ENCODE measurements around the gene ODC1. TPM values are rescaled to one million over a fixed set of nuclear protein-coding genes. Genes with fewer than 3 reads are reported as not detected.
"Not testable (repeated sequence)": the region's sequence is repeated elsewhere in the genome, so short reads cannot be mapped to it uniquely, and the experiment has no call there.

ODC1 gene
- total RNA-seq, 1 donor from 2014 or later: 273 TPM

DNA sequence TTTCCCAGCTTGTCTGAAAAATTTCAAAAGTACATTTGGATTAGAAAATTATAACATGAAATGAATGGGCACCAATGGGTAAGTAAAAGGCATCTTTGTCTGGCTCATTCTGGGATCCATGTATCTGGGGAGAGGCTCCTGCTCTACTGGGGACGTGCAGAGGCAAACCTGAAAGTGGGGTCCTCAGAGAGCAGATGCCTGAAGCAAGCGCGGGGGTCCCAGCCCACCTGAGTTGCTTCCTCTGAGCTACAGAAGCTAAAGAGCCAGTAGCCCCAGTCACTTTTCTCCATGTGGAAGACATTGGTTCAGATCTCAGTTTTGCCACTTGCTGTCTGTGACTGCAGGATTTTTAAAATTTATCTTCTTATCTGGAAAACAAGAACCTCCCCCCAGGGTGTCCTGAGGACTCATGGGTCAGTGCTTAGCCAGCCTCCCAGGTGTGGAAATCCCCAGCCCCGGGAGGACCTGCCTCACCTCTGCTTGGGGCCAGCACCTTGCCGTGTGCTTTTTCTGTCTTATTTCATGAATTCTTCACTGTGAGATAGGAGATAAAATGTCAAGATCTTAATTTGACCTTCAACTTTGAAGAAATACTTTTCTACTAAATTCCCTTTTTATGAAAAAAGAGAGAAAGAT is 25.1 kb upstream of the ODC1 start:
- intact Hi-C loops (cut with micrococcal nuclease): no loop called here
- DNase-seq: no peak
- Mint-ChIP-seq H3K4me1 (peaks cover 8% of the 10 kb centered on the region), H3K27me3 (peaks cover 7% of the 10 kb centered on the region), H3K4me3 (no peak overlapping the region), H3K27ac (no peak overlapping the region), H3K9me3 (no peaks in the 10 kb centered on the region), H3K36me3 (ENCODE audit: low read depth) (no peaks in the 10 kb centered on the region)

DNA sequence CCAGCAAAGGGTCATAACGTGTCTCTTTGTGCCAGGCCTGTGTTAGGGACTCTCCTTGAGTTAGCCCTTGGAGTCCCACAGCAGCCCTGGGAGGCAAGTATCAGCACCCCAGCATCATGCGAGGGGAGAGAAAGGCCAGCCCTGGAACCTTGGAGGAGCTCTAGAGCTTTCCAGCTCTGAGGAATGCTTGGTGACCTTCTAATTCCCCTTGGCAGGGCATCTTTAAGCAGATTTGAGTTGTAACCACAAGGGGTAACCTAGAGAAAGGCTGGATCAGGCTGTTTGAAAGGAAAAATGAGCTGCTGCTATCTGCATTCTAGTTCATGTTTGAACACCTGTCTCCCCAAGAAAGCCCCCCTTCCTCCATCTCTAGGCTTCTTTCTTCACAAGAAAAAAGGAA is 23.8 kb upstream of the ODC1 start:
- Mint-ChIP-seq H3K27me3 (peaks cover 7% of the 10 kb centered on the region), H3K36me3 (ENCODE audit: low read depth) (no peaks in the 10 kb centered on the region), H3K4me3 (no peak overlapping the region), H3K27ac (no peak overlapping the region), H3K9me3 (no peaks in the 10 kb centered on the region), H3K4me1 (peaks cover 1% of the 10 kb centered on the region)
- intact Hi-C loops (cut with micrococcal nuclease): no loop called here
- DNase-seq: no peak

DNA sequence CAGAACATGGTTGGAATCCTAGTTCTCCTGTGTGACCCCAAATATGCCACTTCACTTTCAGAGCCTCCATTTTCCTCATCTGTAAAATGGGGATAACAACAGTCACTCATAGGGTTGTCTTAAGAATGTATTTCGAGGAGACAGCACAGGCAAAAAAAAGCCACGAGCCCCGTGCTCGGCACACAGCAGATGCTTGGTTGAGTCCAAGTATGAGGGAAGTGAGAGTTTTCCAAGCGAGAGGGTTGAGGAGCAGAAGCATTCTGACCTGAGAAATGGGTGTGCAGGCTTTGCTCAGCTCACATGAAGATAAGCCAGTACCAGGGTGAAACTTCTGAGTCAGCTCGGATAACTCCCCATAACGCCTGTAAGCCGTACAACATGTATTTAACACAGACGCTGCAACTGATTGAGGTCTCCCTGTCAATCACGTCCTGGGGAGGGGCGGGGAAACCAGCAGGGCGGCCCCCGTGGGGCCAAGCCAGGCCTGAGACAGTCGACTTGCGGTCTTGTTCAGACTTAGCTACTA is 23.0 kb upstream of the ODC1 start:
- Mint-ChIP-seq H3K9me3 (no peaks in the 10 kb centered on the region), H3K36me3 (ENCODE audit: low read depth) (no peaks in the 10 kb centered on the region), H3K27me3 (peaks cover 7% of the 10 kb centered on the region), H3K4me3 (no peak overlapping the region), H3K4me1 (no peaks in the 10 kb centered on the region), H3K27ac (no peak overlapping the region)
- intact Hi-C loops (cut with micrococcal nuclease): no loop called here
- DNase-seq: no peak

DNA sequence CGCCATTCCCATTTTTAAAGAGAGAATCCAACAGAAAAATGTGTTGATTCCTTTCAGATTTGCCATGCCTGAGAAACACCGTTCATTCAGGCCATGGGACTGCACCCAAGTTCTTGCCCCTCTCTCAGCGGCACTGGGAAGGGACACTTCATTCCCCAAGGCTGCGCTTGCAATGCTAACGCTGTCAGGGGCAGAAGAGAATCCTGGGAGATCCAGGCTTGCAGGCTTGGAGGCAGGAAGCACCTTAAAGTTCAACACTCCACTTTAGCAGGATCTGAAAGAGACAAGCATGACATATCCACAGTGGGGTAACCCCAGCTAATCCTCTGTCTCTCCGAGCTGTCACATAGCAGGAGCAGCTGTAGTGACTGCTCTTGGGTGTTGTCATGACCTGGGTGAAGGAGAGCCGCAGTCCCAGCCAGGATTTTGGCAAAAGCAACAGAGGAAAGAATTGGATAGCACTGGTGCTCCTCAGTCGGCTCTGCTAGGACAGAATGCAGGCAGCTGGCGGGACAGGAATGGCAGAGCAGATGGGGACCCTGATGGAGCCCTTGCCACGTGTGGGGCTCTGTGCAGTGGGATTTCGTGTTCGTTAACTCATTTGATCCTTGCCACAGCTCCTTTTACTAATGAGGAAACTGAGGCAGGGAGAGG is 22.0 kb upstream of the ODC1 start:
- no peak for DNase-seq
- intact Hi-C loops (cut with micrococcal nuclease): no loop called here
- Mint-ChIP-seq H3K27ac (no peak overlapping the region), H3K27me3 (peaks cover 7% of the 10 kb centered on the region), H3K4me1 (no peaks in the 10 kb centered on the region), H3K36me3 (ENCODE audit: low read depth) (no peaks in the 10 kb centered on the region), H3K9me3 (no peaks in the 10 kb centered on the region), H3K4me3 (no peak overlapping the region)

DNA sequence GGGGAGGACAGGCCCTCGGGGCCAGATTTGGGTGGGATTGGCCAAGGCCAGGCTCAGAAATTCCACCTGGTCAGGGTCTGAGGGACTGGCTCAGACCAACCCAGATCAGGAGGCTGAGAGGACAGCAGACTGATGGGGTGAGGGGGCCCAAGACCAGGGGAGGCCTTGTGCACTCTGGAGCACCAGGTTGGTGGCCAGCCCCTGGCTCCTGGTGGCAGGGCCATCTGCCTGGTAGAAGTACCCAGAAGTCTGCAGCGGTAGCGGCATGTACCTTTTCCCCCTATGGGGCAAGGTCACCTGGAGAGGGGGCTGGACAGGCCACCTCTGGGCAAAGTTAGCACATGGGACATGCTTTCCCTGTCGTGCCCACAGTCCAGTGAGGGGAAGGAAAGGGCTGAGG is 21.2 kb upstream of the ODC1 start:
- no peak overlapping the region for H3K4me3 Mint-ChIP-seq
- no peaks in the 10 kb centered on the region for H3K4me1 Mint-ChIP-seq
- H3K27ac Mint-ChIP-seq: no peak overlapping the region
- no peaks in the 10 kb centered on the region for H3K36me3 Mint-ChIP-seq (ENCODE audit: low read depth)
- H3K9me3 Mint-ChIP-seq: no peaks in the 10 kb centered on the region
- DNase-seq: no peak
- H3K27me3 Mint-ChIP-seq: peaks cover 7% of the 10 kb centered on the region
- intact Hi-C loops (cut with micrococcal nuclease): no loop called here

DNA sequence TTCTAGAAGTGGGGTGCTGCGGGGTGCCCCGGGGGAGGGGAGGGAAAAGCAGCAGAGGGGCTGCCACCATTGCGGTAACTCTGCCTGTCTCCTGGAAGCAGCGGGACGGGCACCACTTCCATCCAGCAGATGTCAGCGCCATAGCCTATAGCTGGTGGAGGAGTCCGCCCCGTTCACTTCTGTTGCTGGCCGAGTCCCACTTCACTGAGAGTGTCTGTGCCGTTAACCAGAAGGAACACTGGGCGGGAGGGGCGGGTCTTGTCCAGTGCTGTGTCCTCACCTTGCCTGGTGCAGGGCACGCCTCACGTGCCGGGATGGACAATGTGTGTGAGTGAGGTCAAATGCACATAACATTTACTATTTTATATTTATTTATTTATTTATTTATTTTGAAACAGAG is 19.3 kb upstream of the ODC1 start:
- Mint-ChIP-seq H3K27ac (no peak overlapping the region), H3K9me3 (no peaks in the 10 kb centered on the region), H3K4me3 (no peak overlapping the region), H3K4me1 (no peaks in the 10 kb centered on the region), H3K36me3 (ENCODE audit: low read depth) (no peaks in the 10 kb centered on the region), H3K27me3 (peaks cover 5% of the 10 kb centered on the region)
- intact Hi-C loops (cut with micrococcal nuclease): no loop called here
- no peak for DNase-seq

DNA sequence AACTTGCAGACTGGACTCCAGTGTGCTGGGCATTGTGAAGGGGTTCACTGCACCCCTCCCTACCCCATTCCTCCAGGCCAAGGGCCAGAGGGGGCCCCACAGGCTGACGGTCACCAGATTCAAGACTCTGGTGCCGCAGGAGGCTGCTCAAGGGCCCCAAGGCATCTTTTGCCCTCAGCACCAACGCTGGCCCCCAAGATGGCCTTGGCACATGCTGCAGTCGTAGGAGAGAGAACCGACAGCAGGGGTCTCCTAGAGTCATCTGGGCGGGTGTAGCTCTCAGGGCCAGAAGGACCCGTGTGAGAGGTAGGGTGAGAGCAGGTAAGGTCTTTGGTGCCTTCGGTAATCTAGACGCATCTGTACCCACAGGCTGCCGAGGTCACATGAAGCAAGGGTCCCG is 18.7 kb upstream of the ODC1 start:
- DNase-seq: no peak
- H3K4me1 Mint-ChIP-seq: no peaks in the 10 kb centered on the region
- H3K27me3 Mint-ChIP-seq: peaks cover 8% of the 10 kb centered on the region
- H3K9me3 Mint-ChIP-seq: no peaks in the 10 kb centered on the region
- no peaks in the 10 kb centered on the region for H3K36me3 Mint-ChIP-seq (ENCODE audit: low read depth)
- H3K27ac Mint-ChIP-seq: no peak overlapping the region
- intact Hi-C loops (cut with micrococcal nuclease): no loop called here
- no peak overlapping the region for H3K4me3 Mint-ChIP-seq

DNA sequence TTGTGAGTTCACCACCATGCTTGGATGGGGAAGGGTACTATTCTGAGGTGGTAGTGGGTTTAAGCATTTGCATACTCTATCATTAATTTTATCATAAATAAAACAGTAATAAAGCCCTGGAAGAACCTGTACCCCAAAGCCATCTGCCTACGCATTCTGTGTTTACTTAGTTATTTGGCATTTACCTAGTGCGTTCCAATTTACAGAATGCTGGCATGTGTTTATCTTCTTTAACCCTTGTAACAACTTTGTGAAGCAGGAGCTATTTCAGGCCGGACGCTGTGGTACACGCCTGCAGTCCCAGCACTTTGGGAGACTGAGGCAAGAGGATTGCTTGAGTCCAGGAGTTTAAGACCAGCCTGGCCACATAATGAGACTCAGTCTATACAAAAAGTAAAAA is 17.8 kb upstream of the ODC1 start:
- H3K4me1 Mint-ChIP-seq: no peaks in the 10 kb centered on the region
- H3K27me3 Mint-ChIP-seq: peaks cover 11% of the 10 kb centered on the region
- no peaks in the 10 kb centered on the region for H3K9me3 Mint-ChIP-seq
- no peaks in the 10 kb centered on the region for H3K36me3 Mint-ChIP-seq (ENCODE audit: low read depth)
- H3K4me3 Mint-ChIP-seq: no peak overlapping the region
- DNase-seq: no peak
- intact Hi-C loops (cut with micrococcal nuclease): no loop called here
- H3K27ac Mint-ChIP-seq: no peak overlapping the region

DNA sequence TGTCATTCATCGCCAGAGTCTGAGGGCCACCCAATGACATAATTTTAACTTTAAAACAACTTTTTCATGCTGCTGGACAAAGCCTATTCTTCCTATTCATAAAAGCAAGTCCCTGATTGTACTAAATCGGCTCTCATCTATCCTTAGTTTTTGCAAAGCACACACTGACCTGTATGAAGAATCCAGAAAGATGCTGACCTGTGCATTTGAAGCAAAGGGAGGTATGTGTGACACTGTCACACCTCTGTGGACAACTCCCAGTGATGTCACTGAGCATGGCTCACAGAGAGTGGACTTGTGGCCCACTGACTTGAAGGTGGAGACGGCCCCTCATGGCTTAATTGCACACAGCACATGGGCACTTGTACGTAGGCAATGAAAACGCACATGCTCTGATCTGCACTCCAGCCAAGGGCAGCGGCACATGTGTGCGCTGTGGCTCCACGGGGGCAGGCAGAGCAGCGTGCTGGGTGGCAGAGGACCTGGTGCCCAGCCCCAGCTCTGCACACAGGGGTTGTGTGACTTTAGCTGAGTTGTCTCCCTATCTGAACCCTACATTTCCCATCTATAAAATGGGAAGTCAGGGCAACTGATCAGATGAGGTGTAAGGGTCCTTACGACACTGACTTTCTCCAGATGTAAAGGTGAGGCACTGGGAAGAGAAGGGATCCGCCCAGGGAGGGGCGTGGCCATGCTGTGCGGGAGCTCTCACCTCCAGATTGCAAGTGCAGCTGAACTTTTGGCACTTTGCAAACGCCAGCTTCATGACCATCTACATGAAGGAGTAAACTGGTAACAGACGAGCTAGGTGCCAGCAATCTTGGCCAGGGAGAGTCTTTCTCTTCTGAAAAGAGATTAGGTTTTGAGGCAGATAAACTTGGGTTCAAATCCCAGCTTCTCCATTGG is 14.3 kb upstream of the ODC1 start:
- Mint-ChIP-seq H3K4me3 (no peak overlapping the region), H3K9me3 (no peaks in the 10 kb centered on the region), H3K4me1 (peaks cover 4% of the 10 kb centered on the region), H3K27me3 (peaks cover 25% of the 10 kb centered on the region), H3K27ac (no peak overlapping the region), H3K36me3 (ENCODE audit: low read depth) (no peaks in the 10 kb centered on the region)
- intact Hi-C loops (cut with micrococcal nuclease): no loop called here
- no peak for DNase-seq

DNA sequence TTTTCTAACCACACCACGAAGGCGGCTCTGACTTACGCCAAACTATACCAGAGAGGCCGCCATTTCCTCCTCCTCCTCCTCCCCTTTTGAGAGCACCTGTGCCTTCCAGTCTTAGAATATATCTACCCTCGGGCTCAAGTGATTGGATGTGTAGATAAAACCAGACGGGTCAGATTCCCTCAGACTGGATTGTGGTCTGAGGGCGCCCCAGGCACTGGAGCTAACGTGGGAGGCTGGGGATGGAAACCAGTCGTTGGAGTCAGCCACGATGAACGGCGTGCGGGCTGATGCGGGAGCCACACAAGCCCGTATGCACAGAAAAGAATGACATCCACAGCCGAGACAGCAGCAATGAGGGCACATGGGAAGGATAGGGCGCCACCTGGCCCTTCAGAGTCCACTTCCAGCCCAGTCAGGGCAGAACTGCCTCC is 12.3 kb upstream of the ODC1 start:
- H3K4me1 Mint-ChIP-seq: peaks cover 4% of the 10 kb centered on the region
- H3K36me3 Mint-ChIP-seq (ENCODE audit: low read depth): no peaks in the 10 kb centered on the region
- H3K9me3 Mint-ChIP-seq: no peaks in the 10 kb centered on the region
- DNase-seq: no peak
- H3K27ac Mint-ChIP-seq: no peak overlapping the region
- peaks cover 29% of the 10 kb centered on the region for H3K27me3 Mint-ChIP-seq
- intact Hi-C loops (cut with micrococcal nuclease): no loop called here
- H3K4me3 Mint-ChIP-seq: no peak overlapping the region

DNA sequence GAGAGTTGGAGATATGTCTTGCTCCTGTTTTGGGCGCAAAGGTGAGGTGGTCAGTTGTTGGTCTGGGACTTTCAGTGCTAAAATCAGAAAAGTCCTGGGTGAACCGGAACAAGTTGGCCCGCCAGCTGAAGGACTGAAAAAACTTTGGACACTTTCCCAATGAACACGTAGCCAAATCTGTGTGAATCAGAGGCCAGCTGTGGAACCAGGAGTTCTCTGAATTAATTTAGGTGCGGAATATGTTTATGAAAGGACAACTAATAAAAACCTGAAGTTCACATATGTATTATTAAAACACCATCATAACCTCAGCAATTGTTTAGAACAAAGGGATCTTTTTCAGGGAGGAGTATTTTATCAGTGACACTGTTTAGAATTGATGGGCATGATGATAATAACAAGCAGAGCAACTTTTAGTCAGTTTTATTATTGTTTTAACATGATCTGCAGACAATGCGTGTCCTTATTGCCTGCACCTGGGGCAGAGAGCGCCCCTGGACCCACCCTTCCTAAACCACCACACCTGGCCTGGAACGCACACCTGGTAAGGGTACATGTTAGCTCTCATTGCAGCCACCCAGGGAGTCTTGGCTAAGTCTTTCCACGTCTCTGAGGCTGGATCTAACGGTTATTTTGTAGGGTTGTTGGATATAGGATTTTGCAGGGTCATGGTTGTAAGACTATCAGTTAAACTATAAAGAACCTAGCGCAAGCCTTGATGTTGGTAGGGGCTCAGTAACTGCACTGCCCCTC is 9.9 kb upstream of the ODC1 start:
- peaks cover 29% of the 10 kb centered on the region for H3K27me3 Mint-ChIP-seq
- H3K4me1 Mint-ChIP-seq: peaks cover 4% of the 10 kb centered on the region
- intact Hi-C loops (cut with micrococcal nuclease): no loop called here
- no peak for DNase-seq
- H3K4me3 Mint-ChIP-seq: no peak overlapping the region
- H3K27ac Mint-ChIP-seq: no peak overlapping the region
- H3K9me3 Mint-ChIP-seq: no peaks in the 10 kb centered on the region
- no peaks in the 10 kb centered on the region for H3K36me3 Mint-ChIP-seq (ENCODE audit: low read depth)

DNA sequence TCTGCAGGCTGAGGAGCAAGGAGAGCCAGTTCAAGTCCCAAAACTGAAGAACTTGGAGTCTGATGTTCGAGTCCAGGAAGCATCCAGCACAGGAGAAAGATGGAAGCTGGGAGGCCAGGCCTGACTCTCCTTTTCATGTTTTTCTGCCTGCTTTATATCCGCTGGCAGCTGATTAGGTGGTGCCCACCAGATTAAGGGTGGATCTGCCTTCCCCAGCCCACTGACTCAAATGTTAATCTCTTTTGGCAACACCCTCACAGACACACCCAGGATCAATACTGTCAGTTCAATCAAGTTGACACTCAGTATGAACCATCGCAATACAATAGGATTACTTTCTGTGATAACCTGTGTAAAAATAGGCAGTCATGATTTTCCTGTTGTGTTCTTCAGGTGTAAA is 9.1 kb upstream of the ODC1 start:
- H3K4me1 Mint-ChIP-seq; H3K36me3 Mint-ChIP-seq (ENCODE audit: low read depth); DNase-seq; H3K27ac Mint-ChIP-seq; H3K9me3 Mint-ChIP-seq; intact Hi-C loops (cut with micrococcal nuclease); H3K4me3 Mint-ChIP-seq: not testable (repeated sequence)
- peaks cover 24% of the 10 kb centered on the region for H3K27me3 Mint-ChIP-seq

DNA sequence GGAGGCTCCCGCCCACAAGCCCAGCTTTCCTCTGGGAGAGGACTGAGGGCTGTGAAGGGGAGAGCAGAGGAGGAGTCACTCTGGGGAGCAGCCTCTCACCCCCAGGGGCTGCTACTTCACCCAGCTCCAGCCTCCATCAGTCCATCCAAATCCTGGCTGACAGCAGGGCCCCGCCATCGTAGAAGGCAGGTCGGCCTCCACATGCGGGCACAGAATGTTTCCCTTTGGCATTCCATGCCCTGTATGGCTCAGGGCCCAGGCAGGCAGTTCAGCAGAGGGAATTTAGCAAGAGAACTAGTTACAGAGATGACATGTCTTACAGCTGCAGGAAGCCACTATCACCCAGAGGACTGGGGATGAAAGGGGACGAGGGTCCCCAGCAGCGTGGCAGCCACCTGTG is 6.4 kb upstream of the ODC1 start:
- H3K36me3 Mint-ChIP-seq (ENCODE audit: low read depth): no peaks in the 10 kb centered on the region
- H3K4me1 Mint-ChIP-seq: peaks cover 11% of the 10 kb centered on the region
- no peak overlapping the region for H3K4me3 Mint-ChIP-seq
- H3K27me3 Mint-ChIP-seq: peaks cover 10% of the 10 kb centered on the region
- no peak for DNase-seq
- H3K27ac Mint-ChIP-seq: no peak overlapping the region
- no peaks in the 10 kb centered on the region for H3K9me3 Mint-ChIP-seq
- intact Hi-C loops (cut with micrococcal nuclease): no loop called here
